ENCODE measurements around the gene ARHGAP18. TPM values are rescaled to one million over a fixed set of nuclear protein-coding genes. Genes with fewer than 3 reads are reported as not detected.

Gene ARHGAP18
- total RNA-seq, 4 donors from 2014 or later: 2.8 to 9.0 (median 7.1) TPM

DNA sequence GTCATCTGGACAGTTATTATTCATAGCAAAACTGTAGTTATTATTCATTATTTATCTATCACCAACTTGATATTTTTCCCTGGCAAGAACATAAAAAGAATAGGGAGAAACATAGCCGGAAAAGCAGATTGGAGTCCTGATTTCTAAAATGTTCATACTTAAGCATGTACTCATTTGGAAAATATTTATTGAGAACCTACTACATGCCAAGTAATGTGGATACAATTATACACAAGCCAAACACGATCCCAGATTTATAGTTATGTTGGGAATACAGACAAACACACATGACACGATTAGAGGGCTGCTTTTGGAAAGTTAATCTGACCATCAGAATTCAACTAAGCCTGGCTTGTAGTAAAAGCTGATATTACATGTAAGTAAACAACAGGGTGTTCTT is 30.7 kb downstream of the ARHGAP18 start:
- intact Hi-C loops (cut with DNase I): no loop called here
- H3K9me3 ChIP-seq: no peaks in the 10 kb centered on the region
- H3K36me3 ChIP-seq: no peaks in the 10 kb centered on the region
- WGBS, 2 donors: 59 to 71% methylated on average over 3 of the region's 3 CpGs
- DNase-seq: no peak
- H3K27me3 ChIP-seq: no peaks in the 10 kb centered on the region
- peak overlapping the region in 2 of 4 donors; percentile 1 to 30 for H3K27ac ChIP-seq
- peaks cover 2 to 22% (median 6%) of the 10 kb centered on the region in 3 donors for H3K4me1 ChIP-seq
- no peak for TF ChIP-seq POLR2A (IDR thresholded peaks at IDR 0.05)
- TF ChIP-seq CTCF (IDR thresholded peaks at IDR 0.05): no peak
- H3K4me3 ChIP-seq: no peak overlapping the region

- Histone ChIP-seq H3K4me1 (peaks cover 3 to 19% (median 5%) of the 10 kb centered on the region in 3 donors), H3K27ac (no peak overlapping the region)
- 29 to 44% methylated on average over 1 of the region's 1 CpG for WGBS, 2 donors
These were observed 31.5 kb downstream of the ARHGAP18 start for GRCh38 chr6:129678463-129678862.

DNA sequence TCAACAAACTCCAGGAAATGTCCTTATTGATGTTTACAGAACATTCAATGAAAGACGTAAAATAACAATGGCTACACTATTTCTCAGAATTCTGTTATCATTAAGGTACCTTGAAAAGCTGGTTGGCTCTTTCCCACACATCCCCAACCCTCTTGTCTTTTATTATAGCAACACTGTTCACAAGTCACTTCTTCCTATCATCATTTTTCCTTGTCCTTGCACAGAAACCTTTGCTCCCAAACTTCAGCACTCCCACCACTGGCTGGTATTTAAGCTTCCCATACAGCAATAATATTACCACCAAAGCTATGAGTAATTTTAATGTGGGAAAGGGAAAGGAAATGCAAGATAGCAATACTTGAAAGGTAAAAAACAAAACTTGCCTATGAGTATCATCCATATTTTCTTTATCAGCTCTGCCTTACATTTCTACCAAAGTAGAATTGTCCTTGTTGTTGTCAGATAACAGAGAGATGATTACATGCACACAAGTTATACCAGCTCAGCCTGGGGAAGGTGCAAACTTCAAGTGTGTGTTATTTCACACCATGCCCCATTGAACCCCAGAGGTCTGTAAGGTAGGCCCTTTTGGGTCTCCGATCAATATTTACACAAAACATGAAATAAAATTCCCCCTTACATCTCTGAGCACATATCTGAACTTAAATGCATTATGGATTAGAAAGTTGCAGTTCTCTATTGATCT is 32.2 kb downstream of the ARHGAP18 start:
- TF ChIP-seq POLR2A (IDR thresholded peaks at IDR 0.05) (no peak), CTCF (IDR thresholded peaks at IDR 0.05) (no peak)
- no peak for DNase-seq
- H3K36me3 ChIP-seq: no peaks in the 10 kb centered on the region
- intact Hi-C loops (cut with DNase I): no loop called here
- H3K27ac ChIP-seq: no peak overlapping the region
- no peak overlapping the region for H3K4me3 ChIP-seq
- no peaks in the 10 kb centered on the region for H3K9me3 ChIP-seq
- WGBS, 2 donors: 85 to 89% methylated on average over 2 of the region's 2 CpGs
- no peaks in the 10 kb centered on the region for H3K27me3 ChIP-seq
- peaks cover 0 to 21% (median 7%) of the 10 kb centered on the region in 3 donors for H3K4me1 ChIP-seq

More at GRCh38 chr6:129678463-129678862, 31.5 kb downstream of the ARHGAP18 start:
- H3K27me3 ChIP-seq: no peaks in the 10 kb centered on the region
- intact Hi-C loops (cut with DNase I): no loop called here
- no peaks in the 10 kb centered on the region for H3K36me3 ChIP-seq
- DNase-seq: no peak
- H3K9me3 ChIP-seq: no peaks in the 10 kb centered on the region
- TF ChIP-seq CTCF (IDR thresholded peaks at IDR 0.05) (no peak), POLR2A (IDR thresholded peaks at IDR 0.05) (no peak)
- no peak overlapping the region for H3K4me3 ChIP-seq

GRCh38 chr6:129675669-129676472 is 34.1 kb downstream of the ARHGAP18 start:
- Histone ChIP-seq H3K27me3 (no peaks in the 10 kb centered on the region), H3K4me1 (peaks cover 0 to 30% (median 7%) of the 10 kb centered on the region in 3 donors), H3K4me3 (no peak overlapping the region), H3K9me3 (no peaks in the 10 kb centered on the region), H3K36me3 (no peaks in the 10 kb centered on the region), H3K27ac (no peak overlapping the region)
- TF ChIP-seq POLR2A (IDR thresholded peaks at IDR 0.05) (no peak), CTCF (IDR thresholded peaks at IDR 0.05) (no peak)
- intact Hi-C loops (cut with DNase I): no loop called here
- no peak for DNase-seq
- 87 to 89% methylated on average over 5 of the region's 5 CpGs for WGBS, 2 donors

DNA sequence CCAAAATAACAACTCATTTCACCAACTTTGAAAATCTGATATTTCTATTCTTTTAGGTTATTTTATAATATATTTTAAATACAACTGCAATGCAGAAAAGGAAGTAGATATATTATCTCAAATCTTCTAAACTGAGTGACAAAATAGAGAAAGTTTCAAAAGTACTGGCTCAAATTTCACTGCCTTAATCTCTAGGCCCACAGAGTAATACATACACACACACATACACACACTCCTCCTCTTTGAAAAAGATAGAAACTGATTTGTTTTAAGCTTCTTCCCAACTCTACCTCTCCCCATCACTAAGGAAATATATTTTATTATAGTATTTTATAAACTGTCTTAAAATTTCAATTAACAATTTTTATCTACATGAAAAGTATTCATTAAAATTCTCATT is 36.2 kb downstream of the ARHGAP18 start:
- intact Hi-C loops (cut with DNase I): no loop called here
- peaks cover 0 to 30% (median 7%) of the 10 kb centered on the region in 3 donors for H3K4me1 ChIP-seq
- no peak overlapping the region for H3K4me3 ChIP-seq
- peak overlapping the region in 2 of 4 donors; percentile 58 to 73 for H3K27ac ChIP-seq
- H3K9me3 ChIP-seq: no peaks in the 10 kb centered on the region
- DNase-seq: no peak
- TF ChIP-seq POLR2A (IDR thresholded peaks at IDR 0.05): no peak
- no peak for TF ChIP-seq CTCF (IDR thresholded peaks at IDR 0.05)
- no peaks in the 10 kb centered on the region for H3K36me3 ChIP-seq
- no peaks in the 10 kb centered on the region for H3K27me3 ChIP-seq
